UCSD-AML1 (cell line): Measurements from ENCODE around the gene LYZL4.

Experiments used
- DNase-seq: peaks from one replicate; lab custom pipeline; 2025; ENCODE audit not compliant: unreplicated experiment; lab: John Stamatoyannopoulos, UW

The LYZL4 gene, protein sequence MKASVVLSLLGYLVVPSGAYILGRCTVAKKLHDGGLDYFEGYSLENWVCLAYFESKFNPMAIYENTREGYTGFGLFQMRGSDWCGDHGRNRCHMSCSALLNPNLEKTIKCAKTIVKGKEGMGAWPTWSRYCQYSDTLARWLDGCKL

DNA sequence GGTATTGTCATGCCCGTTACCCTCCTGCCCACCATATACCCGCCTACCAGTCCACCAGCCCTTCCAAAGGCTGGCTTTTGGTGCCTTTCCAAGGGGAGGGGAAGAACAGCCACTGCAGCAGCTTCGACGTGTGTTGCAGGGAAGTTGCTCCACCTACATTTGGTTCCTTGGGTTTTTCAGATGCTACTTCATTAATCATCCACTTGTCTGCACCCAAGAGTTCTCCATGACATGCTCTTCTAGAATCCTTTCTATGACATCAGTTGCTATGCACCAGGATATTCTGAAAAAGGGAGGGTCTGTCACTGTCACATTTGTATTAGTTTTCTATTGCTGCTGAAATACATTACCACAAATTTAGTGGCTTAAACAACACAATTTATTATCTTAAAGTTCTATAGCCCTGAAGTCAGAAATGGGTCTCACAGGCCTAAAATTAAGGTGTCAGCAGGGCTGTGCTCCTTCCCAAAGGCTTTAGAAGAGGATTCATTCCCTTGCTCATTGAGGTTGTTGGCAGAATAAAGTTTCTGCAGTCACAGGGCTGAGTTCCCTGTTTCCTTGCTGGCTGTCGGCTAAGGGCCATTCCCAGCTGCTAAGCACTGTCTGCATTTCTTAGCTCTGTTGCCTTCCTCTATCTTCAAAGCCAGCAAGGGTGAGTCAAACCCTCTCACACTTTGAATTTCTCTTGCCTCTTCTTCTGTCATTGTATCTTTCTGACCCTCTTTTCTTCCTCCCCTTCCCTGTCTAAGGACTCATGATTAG is at the start of gene LYZL4:
Gene LYZL4 (minus strand): TSS at position 241 of the 762 bp plus-strand sequence. CDS start 3,359 bp downstream, outside the sequence.
- no peak for DNase-seq

DNA sequence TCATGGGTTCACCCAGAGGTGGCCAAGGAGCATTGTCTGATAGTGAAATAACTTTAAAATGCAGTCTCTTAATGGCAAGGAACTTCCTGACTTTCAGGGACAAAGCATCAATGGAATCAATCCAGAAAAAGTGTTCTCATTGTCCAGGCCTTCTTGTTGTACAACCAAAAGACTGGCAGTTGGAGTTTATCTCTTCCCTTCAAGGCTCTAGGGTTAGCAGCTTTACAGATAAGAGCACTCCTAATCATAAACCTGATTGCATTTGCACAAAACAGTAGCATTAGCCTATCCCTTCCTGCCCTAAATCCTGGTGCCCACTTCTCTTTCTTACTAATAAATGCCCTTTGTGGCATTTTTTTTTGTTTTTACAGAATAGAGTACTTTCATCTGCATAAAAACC is 48.7 kb upstream of the LYZL4 start:
- DNase-seq = no peak

DNA sequence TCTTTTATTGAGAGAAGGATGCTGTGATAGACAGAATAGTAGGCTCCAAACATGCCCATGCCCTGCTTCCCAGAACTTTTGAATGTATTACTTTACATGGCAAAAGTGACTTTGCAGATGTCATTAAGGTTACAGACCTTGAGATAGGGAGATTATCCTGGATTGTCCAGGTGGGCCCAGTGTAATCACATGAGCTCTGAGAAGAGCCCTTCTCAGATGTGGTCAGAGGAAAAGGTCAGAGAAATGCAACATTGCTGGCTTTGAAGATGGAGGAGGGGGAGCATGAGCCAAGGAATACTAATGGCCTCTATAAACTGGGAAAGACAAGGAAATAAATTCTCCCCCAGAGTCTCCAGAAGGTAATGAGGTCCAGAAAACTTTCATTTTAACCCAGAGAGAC is 45.8 kb upstream of the LYZL4 start:
- no peak for DNase-seq

DNA sequence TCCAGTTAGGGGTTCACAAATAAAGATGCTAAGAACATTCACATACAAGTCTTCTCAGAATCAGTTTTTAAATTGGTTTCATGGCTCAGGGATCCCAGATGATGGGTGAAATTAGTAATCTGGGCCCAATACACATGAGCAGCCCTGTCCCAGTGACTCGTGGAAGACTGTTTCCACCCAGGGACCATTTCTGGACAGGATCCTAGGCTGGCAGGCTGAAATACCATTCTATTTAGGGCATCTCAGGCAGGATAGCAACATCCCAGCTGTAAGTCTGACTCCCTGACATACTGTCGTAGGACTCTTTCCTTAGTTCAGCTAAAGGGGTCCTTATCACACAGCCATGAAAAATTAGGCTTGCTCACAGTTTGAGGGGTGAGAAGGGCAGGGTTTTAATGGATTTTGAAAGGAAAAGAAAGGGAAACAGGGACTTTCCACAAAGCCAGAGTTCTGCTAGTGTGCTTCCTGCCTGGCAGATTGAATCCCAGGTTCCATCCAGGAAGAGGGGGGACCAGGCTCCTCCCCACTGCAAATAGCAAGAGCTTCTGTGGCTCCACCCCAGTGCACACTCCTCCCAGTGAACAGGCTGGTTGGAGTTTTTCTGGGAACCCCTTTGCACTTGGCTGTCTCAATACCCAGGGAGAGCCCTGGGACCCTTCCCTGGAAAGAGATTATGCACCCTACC is 41.3 kb upstream of the LYZL4 start:
- DNase-seq = no peak

DNA sequence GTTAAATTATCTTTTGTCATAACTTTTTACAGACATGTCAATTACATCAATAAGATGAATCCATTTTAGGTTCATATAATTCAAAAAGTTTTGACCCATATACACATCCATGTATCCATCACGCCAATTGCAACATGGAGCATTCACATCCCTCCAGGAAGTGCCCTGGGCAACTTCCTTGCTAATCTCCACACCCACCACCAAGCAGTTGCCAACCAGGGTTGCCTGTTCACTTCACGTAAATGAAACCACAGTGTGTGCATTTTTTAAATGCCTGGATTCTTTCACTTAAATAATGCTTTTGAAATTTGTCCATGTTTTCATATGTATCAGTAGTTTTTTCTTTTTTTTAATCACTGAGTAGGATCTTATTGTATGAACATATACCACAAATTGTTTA is 40.7 kb upstream of the LYZL4 start:
- DNase-seq = no peak

DNA sequence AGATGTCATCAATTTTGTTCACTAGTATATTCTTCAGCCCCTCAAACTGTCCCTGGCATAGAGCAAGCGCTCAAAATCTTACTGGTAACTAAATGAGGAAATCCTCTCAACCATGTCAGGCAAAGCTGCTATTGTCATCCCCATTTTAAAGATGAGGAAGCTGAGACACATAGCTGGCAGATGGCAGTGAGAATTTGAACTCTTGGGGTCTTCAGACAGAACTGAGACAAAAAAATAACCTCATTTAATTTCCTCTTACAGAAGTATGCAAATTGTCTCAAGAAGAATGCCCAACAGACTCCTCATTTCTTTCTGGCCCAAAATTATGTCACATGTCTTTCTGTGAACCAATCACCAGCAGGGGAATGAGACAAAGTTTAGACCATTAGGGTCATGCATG is 40.2 kb upstream of the LYZL4 start:
- DNase-seq = no peak

DNA sequence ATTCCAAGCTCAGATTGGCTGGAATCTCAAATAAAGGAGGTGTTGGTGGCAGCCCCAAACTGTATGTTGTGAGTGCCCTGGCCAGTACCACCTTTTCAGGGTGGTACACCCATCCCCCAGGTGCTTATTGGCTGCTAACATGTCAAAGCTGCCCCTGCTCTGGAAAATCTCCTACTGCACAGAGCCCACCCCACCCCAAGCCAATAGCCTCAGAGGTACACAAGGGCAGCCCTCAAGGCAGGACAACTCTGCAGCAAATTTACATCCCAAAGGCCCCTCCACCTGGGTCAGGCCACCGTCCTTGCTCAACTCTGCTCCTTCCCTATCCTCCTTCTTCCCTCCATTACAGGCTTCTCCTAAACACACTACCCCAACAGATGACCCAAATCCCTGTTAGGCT is 37.1 kb upstream of the LYZL4 start:
- DNase-seq = no peak

DNA sequence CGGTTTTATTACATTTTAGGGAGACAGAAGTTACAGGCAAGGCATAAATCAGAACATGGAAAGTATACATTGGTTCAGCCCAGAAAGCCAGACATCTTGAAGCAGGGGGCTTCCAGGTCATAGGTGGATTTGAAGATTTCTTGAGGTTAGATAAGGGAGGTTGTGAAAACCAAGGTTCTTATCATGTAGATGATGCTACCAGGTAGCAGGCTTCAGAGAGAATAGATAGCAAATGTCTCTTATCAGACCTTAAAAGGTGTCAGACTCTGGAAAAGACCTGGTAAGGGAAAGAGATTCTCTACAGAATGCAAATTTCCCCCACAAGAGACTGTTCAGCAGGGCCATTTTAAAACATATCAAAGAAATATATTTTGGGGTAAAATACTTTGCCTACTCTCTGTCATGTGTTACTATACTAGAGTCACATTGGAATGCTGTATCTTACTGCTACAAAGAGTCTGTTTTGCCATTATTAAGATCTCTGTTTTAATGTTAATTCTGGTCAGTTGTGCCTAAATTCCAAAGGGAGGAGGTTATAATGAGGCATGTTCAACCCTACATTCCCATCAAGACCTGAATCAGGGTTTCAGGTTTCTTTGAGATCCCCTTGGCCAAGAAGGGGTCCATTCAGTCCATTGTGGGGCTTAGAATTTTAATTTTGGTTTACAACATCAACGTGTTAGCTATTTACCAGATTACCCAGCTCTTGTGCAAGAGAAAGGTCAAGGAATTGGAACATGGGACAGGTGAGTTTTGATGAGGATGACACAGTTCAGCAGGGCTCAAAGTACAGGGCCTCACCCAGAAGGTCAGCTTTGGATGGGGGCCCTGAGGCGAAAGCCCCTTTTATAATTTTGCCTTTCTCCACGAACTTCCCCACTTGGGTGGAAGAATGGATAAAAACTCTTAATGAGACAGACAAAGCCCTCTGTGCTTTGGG is 36.0 kb upstream of the LYZL4 start:
- no peak for DNase-seq

DNA sequence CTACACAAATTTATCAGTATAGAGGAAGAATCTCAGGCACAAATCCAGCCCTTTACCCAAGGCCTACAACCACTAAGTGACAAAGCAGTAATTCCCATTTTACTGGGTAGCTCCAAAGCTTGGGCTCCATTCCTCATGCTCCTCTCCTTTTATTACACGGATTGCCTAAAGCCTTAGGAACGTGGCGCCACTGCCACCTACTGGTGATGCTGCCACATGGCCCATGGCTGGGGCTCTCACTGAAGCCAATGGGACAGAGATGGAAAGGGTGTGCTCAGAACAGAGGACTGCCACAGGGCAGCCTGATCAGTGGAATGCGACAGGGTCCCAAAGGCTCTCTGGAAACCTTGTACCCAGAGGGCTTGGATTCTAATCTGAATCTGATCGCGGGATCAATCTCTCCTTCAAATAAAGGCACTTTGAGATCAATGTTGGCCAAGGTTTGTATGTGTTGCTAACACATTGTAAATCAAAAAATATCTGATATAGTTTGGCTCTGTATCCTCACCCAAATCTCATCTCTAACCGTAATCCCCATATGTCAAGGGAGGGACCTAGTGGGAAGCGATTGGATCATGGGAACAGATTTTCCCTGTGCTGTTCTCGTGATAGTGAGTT is 33.5 kb upstream of the LYZL4 start:
- DNase-seq = peak; percentile 77

DNA sequence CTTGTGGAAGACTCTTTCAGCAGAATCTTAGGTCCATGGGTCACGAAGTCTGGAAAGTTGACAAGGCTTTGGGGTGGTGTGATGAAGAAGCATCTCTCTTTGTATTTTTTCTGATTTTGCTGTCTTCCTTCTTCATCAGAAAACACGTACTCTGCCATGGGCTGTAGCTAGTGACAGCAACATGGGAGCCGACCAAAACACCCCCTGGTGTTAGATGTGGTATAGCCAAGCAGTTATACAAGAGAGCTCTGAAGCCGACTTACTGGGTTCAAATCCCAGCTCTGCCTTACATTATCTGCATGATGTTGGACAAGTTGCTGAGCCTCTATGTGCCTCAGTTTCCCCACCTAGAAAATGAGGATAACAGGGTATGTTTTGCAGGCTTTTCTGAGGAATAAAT is 32.9 kb upstream of the LYZL4 start:
- no peak for DNase-seq

DNA sequence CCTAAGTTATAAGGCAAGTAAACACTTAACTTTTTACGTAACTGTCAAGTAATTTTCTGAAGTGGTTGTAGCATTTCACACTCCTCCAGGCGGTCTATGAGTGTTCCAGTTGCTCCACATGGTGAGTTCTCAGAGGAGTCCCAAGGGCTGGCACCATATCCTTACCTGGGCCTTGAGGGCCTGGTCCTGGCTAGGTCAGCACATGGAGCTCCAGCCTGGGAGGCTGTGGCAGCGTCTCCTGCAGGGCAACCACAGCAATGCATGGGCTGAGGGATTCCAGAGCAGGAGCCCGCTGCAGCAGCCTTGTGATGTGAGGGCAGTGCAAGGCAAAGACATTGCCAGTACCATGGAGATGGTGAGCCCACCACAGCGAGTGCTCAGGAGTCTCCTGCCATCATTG is 32.2 kb upstream of the LYZL4 start:
- DNase-seq = no peak

DNA sequence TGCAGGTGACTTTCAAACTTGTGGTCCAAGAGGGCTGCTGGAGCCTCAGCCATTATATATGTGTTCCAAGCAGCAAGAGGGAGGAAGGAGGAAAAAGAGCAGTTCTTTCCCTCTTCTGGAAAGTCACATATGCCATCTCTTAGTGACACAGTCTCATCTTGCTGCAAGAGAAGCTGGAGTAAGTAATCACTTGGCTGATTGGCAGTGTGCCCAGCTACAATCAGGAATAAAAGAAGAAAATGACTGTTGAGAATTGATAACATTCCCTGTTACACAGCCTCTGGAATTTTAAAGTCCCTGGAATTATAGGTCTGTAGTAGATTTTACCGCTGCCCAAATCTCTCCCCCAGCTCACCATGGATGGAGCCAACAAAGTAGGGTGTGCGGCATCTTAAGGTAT is 31.4 kb upstream of the LYZL4 start:
- no peak for DNase-seq

DNA sequence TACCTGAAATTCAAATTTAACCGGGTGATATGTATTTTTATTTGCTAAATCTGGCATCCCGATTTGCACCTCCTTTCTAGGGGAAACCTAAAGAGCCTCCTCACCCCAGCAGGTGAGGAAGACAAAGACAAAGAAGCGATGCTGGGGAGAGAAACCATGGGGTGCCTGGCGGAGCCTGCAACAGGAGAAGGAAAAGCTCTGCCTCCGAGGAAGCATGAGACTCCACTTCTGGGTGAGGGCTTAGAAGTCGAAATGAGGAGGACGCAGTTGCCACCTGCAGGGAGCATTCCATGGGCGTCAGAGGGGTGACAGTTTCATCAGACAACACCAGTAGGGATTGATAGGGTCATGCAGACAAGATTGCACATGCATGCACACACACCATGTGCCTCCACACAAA is 30.5 kb upstream of the LYZL4 start:
- no peak for DNase-seq

DNA sequence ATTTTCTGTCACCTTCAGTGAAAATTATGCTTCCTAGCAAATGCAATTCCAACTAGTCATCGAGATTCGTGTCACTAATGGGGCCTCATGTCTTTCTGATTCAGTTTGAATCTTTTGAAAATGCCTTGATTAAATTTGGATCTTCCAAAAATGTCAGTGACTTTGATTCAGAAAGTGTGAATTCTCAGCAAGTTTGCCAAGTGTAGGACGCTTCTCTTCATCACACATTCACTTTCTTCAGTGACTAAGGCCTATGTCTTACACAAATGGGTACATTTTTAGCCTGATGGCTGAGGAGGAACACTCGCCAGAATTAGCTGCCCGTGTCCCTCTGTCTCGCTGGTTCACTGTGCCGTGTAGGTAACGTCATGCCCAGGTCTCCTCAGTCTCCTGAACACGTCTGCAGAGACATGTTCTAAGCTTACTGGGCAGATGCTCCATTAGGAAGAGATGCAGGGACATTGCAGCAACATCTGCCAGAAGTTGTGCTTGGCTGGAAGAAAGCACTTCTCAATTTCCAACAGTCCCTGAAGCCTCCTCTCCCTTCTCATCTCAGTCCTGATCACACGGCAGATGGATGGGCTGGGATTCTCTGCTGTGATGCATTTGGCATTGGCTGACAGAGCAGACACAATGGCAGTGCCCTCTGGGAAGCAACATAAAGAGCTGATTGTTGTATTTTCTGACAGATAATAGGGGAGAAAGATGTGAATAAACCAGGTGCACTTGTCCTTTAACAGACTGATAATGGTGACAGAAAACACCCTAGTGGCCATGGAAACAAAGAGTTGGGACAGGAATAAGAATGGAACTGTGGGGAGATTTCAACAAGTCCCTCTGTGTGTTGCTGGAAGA is 29.1 kb upstream of the LYZL4 start:
- DNase-seq = no peak

DNA sequence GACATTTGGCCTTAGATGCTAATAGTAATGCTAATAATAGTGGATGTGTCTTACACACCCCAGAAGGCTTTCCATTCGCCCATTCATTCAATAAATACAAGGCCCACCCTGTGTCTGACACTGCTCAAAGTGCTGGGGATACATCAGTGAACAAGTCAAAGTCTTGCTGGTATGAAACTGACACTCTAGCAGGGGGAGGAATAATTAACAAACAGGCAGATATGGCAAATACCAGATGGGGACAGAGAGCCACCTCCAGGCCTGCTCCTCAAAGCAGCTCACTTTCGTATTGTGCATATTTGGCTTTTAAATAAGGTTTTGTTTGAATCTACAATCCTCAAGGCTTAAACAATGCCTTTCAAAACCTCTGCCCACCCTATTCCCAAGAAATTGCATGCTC is 28.3 kb upstream of the LYZL4 start:
- no peak for DNase-seq

DNA sequence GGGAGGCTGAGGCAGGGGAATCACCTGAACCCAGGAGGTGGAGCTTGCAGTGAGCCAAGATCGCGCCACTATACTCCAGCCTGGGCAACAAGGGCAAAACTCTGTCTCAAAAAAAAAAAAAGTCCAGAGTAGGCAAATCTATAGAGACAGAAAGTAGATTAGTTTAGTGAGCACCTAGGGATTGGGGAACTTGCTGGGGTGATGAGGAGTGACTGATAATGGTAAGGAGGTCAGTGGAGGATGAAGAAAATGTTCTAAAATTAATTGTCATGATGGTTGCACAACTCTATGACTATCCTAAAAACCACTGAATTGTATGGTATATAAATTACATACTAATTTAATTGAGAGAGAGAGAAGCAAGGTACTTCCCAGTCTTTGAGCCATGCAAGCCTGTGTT is 27.8 kb upstream of the LYZL4 start:
- no peak for DNase-seq

DNA sequence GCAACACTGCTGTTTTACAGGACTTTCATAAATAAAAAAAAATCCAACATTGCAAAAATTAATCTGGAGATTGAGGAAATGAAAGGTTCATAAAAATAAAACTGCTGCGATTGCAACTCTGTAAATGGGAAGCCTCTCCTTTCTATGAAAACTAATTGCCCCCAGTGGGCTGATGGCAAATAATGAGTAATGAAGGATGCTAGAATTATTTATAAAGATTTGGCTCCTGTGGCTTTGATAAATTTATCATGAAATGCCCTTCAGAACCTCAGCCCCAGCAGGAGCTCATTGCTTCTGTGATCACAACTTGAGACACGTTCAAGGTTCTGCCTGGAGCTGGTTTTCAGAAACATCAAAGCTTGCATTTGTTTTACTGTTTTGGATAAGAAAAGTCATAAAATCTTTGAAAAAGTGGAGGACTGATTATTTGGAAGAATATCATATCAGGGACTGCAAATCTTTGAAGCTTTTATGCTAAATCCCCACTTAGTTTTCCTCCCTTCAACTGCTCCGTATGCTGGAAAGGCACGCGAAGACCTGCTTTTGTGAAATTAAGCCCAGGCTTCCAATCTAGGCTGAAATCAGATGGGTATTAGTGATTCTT is 24.5 kb upstream of the LYZL4 start:
- DNase-seq = no peak

DNA sequence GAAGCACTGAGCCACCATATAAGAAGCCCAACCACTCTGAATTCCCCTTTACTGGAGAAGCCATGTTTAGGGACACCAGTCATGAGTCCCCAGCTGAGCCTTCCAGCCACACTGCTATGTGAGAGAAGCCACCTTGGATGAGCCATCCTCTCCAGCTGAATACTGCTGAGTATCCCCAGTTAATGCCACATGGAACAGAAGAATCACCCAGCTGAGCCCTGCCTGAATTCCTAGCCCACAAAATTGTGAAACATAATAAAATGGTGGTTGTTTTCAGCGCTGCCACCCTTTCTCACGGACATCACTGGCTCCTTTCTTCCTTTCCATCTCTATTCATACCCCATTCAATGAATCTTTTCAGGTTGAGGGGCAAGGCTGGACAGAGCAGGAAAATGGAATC is 22.1 kb upstream of the LYZL4 start:
- no peak for DNase-seq

DNA sequence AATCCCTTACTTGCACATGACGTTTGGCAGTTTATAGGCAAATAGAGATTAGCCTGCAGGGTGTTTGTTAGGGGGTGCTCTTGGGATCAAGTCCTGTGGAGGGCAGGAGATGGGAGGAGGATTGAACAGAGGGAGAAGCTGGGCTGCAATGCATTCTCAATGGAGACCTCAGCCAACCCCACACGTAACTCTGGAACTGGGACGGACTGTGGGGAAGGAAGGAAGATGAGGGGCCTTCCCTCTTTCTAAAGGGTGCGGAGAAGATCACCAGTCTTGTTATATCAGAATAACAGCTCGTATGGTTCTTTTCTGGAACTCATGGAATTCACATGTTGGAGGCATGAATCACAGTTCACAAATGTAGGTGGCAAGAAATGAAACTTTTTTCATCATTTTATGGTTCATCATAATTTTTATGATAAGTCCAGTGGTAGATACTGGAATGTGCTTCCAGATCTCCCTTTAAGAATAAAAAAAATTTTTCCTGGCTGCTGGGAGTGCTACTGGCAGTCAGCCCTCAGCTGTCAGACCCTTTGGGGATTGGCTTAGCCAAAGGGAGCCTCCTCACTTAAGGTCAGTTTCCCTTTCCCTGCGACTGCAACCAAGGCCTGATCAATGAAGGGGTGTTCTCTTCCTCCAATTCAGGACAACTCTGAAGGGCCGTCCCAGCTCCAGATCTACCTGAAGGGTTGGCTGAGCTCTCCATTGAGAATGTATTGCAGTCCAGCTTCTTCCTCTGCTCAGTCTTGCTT is 20.5 kb upstream of the LYZL4 start:
- no peak for DNase-seq
